HG03139 (cell line): ENCODE data around the gene ADAM11.
"Not testable (repeated sequence)": the region's sequence is repeated elsewhere in the genome, so short reads cannot be mapped to it uniquely, and the experiment has no call there.

Experiments used
- ATAC-seq: cut with Tn5 transposase; IDR thresholded peaks from one replicate; pipeline ENCODE4 v1.9.1; 2021; ENCODE audit not compliant: unreplicated experiment

Gene ADAM11, protein sequence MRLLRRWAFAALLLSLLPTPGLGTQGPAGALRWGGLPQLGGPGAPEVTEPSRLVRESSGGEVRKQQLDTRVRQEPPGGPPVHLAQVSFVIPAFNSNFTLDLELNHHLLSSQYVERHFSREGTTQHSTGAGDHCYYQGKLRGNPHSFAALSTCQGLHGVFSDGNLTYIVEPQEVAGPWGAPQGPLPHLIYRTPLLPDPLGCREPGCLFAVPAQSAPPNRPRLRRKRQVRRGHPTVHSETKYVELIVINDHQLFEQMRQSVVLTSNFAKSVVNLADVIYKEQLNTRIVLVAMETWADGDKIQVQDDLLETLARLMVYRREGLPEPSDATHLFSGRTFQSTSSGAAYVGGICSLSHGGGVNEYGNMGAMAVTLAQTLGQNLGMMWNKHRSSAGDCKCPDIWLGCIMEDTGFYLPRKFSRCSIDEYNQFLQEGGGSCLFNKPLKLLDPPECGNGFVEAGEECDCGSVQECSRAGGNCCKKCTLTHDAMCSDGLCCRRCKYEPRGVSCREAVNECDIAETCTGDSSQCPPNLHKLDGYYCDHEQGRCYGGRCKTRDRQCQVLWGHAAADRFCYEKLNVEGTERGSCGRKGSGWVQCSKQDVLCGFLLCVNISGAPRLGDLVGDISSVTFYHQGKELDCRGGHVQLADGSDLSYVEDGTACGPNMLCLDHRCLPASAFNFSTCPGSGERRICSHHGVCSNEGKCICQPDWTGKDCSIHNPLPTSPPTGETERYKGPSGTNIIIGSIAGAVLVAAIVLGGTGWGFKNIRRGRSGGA

GRCh38 chr17:44758414-44759085 lies at the start of gene ADAM11:
TSS of gene ADAM11 (plus strand) at chr17:44758988. CDS start at chr17:44759200, 212 bp downstream.
- ATAC-seq = no peak

DNA sequence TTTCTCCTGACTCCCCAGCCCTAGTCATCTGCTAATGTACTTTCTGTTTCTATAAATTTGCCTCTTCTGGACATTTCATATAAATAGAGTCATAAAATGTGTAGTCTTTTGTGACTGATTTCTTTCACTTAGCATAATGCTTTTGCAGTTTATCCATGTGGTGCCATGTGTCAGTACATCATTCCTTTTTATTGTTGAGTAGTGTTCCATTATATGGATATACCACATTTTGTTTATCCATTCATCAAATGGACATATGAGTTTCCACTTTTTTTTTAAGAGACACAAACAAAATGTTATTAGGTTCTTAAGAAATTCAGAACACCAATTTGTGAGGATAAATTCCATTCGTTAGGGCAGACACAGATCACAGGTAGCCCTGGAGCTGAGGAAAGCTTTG lies 39.3 kb upstream of the ADAM11 start:
- ATAC-seq = no peak

DNA sequence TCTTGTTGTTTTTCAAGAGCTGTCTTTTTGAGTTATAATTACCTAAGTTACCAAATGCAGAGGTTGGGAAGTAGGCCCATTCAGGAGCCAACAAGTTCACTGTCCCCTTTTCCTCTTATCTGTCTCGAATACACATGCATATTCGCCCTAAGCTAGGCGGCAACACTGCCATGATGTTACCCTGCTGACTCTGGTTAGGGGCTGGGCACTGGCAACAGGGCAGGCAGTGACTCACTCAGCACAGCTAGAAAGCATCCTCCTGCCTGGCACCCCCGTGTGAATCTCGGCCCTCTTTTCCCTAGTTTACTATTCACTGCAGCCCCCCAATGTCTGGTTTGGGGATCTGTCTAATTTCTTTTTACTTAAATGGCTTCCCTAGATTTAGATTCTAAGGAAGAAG lies 36.5 kb upstream of the ADAM11 start:
- no peak for ATAC-seq

GRCh38 chr17:44726121-44726520 lies 32.7 kb upstream of the ADAM11 start:
- not testable (repeated sequence) for ATAC-seq

GRCh38 chr17:44733753-44734152 lies 25.0 kb upstream of the ADAM11 start:
- ATAC-seq = no peak

- no peak for ATAC-seq
These were observed 24.5 kb upstream of the ADAM11 start for GRCh38 chr17:44734272-44734671.

GRCh38 chr17:44736551-44737240 lies 22.1 kb upstream of the ADAM11 start:
- no peak for ATAC-seq

GRCh38 chr17:44738214-44738906 lies 20.4 kb upstream of the ADAM11 start:
- ATAC-seq = no peak

GRCh38 chr17:44741316-44741715 lies 17.5 kb upstream of the ADAM11 start:
- ATAC-seq = no peak

DNA sequence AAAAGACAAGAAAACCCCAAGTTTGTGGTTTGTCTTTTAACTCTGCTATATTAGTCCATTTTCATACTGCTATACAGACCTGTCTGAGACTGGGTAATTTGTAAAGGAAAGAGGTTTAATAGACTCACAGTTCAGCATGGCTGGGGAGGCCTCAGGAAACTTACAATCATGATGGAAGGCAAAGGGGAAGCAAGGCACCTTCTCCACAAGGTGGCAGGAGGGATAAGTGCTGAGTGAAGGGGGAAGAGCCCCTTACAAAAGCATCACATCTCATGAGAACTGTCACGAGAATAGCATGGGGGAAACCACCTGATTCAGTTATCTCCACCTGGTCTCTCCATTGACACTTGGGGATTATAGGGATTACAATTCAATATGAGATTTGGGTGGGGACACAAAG lies 13.5 kb upstream of the ADAM11 start:
- ATAC-seq = no peak

DNA sequence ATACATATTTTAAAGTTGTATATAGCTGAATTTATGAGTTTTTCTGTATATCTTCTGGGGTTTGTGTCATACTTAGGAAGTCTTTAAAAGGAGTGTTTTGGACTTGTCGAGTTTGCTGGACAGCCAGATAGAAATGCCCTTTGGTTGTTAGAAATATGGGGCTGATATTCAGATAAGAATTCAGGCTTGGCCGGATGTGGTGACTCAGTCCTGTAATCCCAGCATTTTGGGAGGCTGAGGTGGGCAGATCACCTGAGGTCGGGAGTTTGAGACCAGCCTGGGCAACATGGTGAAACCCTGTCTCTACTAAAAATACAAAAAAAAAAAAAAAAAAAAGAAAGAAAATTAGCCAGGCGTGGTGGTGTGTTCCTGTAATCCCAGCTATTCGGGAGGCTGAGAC lies 13.1 kb upstream of the ADAM11 start:
- not testable (repeated sequence) for ATAC-seq

- no peak for ATAC-seq
These were observed 11.2 kb upstream of the ADAM11 start for GRCh38 chr17:44747566-44747965.

DNA sequence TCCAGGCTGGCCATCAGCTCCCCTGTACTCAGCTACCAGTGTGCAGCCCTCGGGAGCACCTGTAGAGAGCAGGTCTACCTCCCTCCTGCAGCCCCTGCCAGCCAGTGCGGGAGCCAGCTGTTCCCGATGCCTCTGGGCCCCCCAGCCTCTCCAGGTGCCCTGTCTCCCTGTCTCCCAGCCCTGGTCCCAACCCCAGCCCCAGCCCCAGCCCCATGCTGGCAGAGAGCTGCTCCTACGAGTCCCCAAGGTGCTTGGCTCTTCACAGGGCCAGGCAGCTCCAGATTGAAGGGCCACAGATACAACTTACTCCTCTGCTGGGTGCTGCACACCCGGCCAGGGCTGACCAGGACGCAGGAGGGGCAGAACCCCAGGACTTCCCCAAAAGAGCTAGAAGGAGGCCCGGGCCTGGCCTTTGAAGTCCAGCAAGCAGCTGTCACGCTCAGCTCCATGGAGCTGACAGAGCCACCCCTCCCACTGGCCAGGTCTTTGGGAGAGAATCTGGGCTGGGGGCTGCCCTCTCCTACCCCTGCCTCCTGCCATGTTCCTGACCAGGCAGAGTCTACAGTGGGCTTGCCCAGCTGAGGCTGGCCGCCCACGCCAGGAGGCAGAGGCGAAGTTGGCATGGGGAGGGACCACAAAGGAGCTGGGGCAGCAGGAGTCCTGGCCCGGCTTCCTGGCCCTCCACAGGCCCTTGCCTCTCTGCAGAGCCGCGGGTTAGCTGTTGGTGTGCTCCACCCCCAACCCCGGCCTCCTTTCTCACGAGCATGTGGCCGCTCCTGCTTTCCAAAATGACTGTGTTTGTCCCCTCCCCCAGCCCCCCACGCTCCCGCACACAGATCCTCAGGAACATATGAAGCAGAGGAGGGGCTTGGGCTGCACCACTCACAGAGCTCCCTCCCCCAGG lies 9.5 kb upstream of the ADAM11 start:
- no peak for ATAC-seq

DNA sequence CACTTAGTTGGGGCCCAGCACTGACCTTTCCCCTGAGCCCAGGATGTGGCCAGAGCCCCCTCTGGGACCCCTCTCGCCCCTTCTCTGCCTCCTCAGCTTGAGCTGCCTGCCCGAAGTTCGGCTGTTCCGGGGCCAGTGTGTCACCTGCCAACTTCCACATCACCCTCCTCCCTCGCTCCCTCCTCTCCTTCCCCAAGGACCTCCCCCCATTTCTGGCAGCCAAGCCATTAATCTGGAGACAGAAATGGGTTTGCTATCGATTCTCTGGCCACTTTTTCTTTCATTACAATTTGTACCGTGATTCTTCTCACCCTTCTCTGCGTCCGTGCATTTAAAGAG lies 8.8 kb upstream of the ADAM11 start:
- ATAC-seq = no peak

DNA sequence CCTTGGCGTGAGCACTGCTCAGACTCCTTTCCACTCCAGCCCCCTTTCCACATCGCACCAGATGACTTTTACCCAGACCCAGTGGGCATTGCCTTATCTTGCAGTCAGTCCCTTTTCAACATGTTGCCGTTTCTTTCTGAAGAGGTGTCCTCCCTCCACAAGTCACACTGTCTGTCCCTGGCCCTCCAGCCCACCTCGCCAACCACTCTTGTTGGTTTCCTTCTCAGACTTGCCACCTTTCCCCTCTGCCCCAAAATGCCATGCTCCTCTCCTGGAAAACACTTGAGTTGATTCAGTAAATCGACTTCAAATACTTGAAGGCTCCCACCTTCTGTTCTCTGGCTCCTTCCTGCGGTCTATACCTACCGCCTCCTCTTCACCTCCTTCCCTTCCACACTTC lies 7.5 kb upstream of the ADAM11 start:
- ATAC-seq = no peak

GRCh38 chr17:44751806-44752205 lies 7.0 kb upstream of the ADAM11 start:
- ATAC-seq = no peak

DNA sequence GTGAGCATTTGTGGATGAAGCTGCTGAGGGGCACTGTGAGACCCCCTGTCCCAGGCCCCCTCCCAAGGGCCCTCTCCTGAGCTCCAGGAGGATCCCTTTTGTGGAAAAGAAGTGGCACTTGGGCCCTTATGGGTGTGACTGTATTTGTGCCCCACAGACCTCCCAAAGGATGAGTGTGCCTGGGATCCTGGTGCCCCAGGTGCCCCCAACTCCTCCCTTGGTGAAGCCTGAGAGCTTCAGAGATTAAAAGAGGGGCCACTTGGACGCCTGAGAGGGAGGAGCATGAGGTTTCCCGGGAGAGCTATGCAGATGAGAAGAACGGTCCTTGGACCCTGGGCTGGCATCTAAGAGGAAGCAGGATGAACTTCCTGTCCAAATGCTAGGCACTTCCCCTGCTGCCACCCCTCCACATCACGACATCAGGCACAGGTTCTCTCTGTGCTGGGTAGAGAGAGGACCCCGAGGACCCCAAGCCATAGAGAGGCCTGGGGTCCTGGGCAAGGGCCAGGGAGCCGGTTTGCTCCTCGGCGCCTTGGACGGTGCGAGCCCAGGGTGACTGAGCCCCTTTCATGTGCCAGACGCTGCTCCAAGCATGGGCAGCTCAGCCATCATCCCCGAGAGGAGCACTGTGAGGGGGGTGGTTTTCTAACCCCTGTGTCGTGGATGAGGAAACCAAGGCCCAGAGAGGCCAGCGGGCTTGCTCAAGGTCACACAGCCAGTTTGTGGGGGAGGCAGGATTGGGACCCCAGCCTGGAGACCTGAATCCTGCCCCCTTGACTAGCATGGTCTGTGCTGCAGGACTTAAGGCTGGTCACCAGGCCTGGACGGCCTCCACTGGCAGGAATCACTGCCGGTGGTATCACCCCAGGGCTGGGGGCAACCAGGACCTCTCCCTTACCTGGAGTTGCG lies 5.6 kb upstream of the ADAM11 start:
- ATAC-seq = no peak

GRCh38 chr17:44754276-44754675 lies 4.5 kb upstream of the ADAM11 start:
- no peak for ATAC-seq

DNA sequence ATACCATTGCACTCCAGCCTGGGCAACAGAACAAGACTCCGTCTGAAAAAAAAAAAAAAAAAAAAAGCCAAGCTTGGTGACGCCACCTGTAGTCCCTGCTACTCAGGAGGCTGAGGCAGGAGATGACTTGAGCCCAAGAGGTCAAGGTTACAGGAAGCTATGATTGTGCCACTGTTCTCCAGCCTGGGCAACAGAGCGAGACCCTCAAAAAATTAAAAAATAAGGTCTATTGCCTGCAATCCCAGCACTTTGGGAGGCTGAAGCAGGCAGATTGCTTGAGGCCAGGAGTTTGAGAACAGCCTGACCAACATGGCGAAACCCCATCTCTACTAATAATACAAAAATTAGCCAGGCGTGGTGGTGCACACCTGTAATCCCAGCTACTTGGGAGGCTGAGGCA lies 3.6 kb upstream of the ADAM11 start:
- not testable (repeated sequence) for ATAC-seq
